Neural progenitor cell (in vitro differentiated cells): Measurements from ENCODE around the gene TOGARAM2.

ENCODE experiments used
- EZH2 ChIP-seq: fragments of 200-600 bp; sonication (generic); IDR thresholded peaks from 2 replicates; pipeline ENCODE4 v1.6.1; 2017; ENCODE audit warnings: antibody characterized with exemption, mild to moderate bottlenecking, moderate library complexity
- TF ChIP-seq, protein P1 (sequence below): fragments of 200-600 bp; sonication (generic); IDR thresholded peaks from 2 replicates; pipeline ENCODE4 v1.5.1; 2017; ENCODE audit warnings: antibody characterized with exemption, mild to moderate bottlenecking

GRCh38 chr2:29068513-29068912, 87.4 kb downstream of the TOGARAM2 start:
- TF ChIP-seq, protein P1, sequence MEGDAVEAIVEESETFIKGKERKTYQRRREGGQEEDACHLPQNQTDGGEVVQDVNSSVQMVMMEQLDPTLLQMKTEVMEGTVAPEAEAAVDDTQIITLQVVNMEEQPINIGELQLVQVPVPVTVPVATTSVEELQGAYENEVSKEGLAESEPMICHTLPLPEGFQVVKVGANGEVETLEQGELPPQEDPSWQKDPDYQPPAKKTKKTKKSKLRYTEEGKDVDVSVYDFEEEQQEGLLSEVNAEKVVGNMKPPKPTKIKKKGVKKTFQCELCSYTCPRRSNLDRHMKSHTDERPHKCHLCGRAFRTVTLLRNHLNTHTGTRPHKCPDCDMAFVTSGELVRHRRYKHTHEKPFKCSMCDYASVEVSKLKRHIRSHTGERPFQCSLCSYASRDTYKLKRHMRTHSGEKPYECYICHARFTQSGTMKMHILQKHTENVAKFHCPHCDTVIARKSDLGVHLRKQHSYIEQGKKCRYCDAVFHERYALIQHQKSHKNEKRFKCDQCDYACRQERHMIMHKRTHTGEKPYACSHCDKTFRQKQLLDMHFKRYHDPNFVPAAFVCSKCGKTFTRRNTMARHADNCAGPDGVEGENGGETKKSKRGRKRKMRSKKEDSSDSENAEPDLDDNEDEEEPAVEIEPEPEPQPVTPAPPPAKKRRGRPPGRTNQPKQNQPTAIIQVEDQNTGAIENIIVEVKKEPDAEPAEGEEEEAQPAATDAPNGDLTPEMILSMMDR: no peak
- no peak for TF ChIP-seq EZH2
